ENCODE results near the gene KIAA0753. TPM values are rescaled to one million over a fixed set of nuclear protein-coding genes. Genes with fewer than 3 reads are reported as not detected.

The KIAA0753 gene
- total and polyA plus RNA-seq, 2 of the 8 experiments (the other 6 are each of a cell fraction or from before 2014, with no cell fraction given), result 5.0 to 27.1 TPM

DNA sequence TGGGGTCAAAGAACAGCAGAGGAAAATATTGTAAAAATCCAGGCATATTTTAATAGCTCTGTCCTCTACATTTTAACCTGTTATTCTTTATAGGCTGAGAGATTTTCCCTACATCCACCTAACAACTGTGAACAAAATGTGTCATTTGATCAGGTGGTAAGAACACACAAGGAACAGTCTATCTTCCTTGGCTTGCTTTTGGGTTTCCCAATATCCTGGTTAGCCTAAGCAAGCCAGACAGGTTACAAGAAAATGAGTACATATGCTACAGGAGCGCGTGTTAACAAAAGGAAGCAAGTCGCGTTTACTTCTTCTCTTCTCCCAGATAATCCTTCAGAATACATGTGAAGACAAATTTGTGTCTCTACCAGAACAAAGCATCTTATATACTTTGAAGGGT is 53.2 kb downstream of the KIAA0753 start:
- Histone ChIP-seq H3K79me1 (ENCODE audit: low read depth, low read length) (no peaks in the 10 kb centered on the region), H4K20me1 (replicated peaks in 1 of 2; ENCODE audit: control insufficient read depth in 1 of 2, insufficient read depth in 2 of 2, low read length in 2 of 2) (no peaks in the 10 kb centered on the region), H4K91ac (replicated peaks; ENCODE audit: insufficient read length, low read length) (no peak overlapping the region), H2AK5ac (ENCODE audit: low read depth, low read length) (no peak overlapping the region), H3K9ac (replicated peaks in 1 of 4; ENCODE audit: extremely low read depth in 1 of 4, low read depth in 3 of 4, low read length in 3 of 4) (no peak overlapping the region), H3K14ac (ENCODE audit: insufficient read length) (no peak overlapping the region), H2BK20ac (ENCODE audit: low read length) (no peak overlapping the region), H4K5ac (ENCODE audit: insufficient read length, low read depth, low read length) (no peak overlapping the region), H3K18ac (ENCODE audit: extremely low read depth, low read length) (no peak overlapping the region), H3K4me2 (ENCODE audit: insufficient read depth in 1 of 2, low read depth in 2 of 2, low read length in 2 of 2) (no peak overlapping the region), H2BK120ac (replicated peaks; ENCODE audit: low read depth, low read length) (no peak overlapping the region), H2BK15ac (ENCODE audit: low read length) (no peak overlapping the region), H3K4me3 (ENCODE audit: extremely low read depth in 1 of 4, insufficient read depth in 2 of 4, low read depth in 3 of 4, low read length in 4 of 4) (no peak overlapping the region), H3K27ac (ENCODE audit: low read depth, low read length) (no peak overlapping the region), H3K79me2 (ENCODE audit: control insufficient read depth in 1 of 2, insufficient read depth in 2 of 2, low read length in 2 of 2) (no peaks in the 10 kb centered on the region), H2BK5ac (ENCODE audit: low read depth, low read length) (no peak overlapping the region), H3K23me2 (ENCODE audit: low read depth, low read length) (no peaks in the 10 kb centered on the region), H2AFZ (ENCODE audit: low read length) (no peak overlapping the region), H3K4me1 (replicated peaks in 1 of 4; ENCODE audit: control insufficient read depth in 3 of 4, insufficient read depth in 4 of 4, low read length in 3 of 4) (no peaks in the 10 kb centered on the region), H4K8ac (ENCODE audit: extremely low read depth, insufficient read depth, low read length) (no peak overlapping the region), H3K4ac (replicated peaks; ENCODE audit: insufficient read length, low read depth, low read length) (no peak overlapping the region), H3K27me3 (replicated peaks in 1 of 4; ENCODE audit: control insufficient read depth in 3 of 4, extremely low read depth in 1 of 4, insufficient read depth in 3 of 4, low read length in 3 of 4) (no peaks in the 10 kb centered on the region), H3K23ac (ENCODE audit: insufficient read length) (no peak overlapping the region), H2BK12ac (ENCODE audit: low read depth, low read length) (no peak overlapping the region), H3K9me3 (ENCODE audit: insufficient read depth in 2 of 2, low read depth in 1 of 2, low read length in 1 of 2) (peaks cover 0 to 3% of the 10 kb centered on the region in 2 experiments; a peak in 1 of 4 replicates), H3K36me3 (ENCODE audit: control insufficient read depth in 2 of 4, insufficient read depth in 4 of 4, low read length in 3 of 4) (peaks cover 16 to 49% (median 41%) of the 10 kb centered on the region in 4 experiments; a peak in 7 of 8 replicates), H3K56ac (replicated peaks; ENCODE audit: insufficient read length, low read depth, low read length) (no peak overlapping the region)
- WGBS, 2 experiments (ENCODE audit: extremely low coverage in 1 of 2, insufficient coverage in 1 of 2, insufficient read length in 1 of 2, insufficient replicate concordance in 2 of 2, low coverage in 1 of 2, low lambda C conversion rate in 2 of 2, missing lambda C conversion rate in 1 of 2), result 92% methylated on average over 4 of the region's 4 CpGs; no CpG with 5 or more reads in 1 of the 2 experiments
- ChIA-PET POLR2A (ENCODE audit: partially characterized antibody) (no interaction called here), CTCF (ENCODE audit: partially characterized antibody) (interaction anchor here (0.8 to 1.2 kb wide), 2 partner anchors 9 to 115 kb away, joined by 3 to 4 read pairs; no protein-coding TSS in a partner anchor)
- FAIRE-seq (no peak), DNase-seq (ENCODE audit: low read depth in 1 of 2, low spot score in 2 of 2) (no peak)
- TF ChIP-seq KDM5A (IDR thresholded peaks at IDR 0.05; ENCODE audit: low read length), result no peak
